Sigmoid colon (tissue), 7 donors: ENCODE measurements around the gene TRNT1. TPM values are rescaled to one million over a fixed set of nuclear protein-coding genes. Genes with fewer than 3 reads are reported as not detected.

ENCODE experiments used
- DNase-seq: peaks from one replicate; pipeline ENCODE4 v3.0.0-alpha.2; 2019
- H3K27ac ChIP-seq, 4 donors: fragments of 200-600 bp; sonication (generic); one replicate each; pipeline ENCODE4 v1.5.1; 2016 to 2019; ENCODE audit warnings: mild to moderate bottlenecking in 1 of 4
- H3K27me3 ChIP-seq, 3 donors: fragments of 200-600 bp; sonication (generic); one replicate each; pipeline ENCODE4 v1.5.1; 2019; ENCODE audit warnings: mild to moderate bottlenecking in 1 of 3
- H3K36me3 ChIP-seq, 4 donors: fragments of 200-600 bp; sonication (generic); one replicate each; pipeline ENCODE4 v1.5.1; 2016 to 2019
- H3K4me1 ChIP-seq, 4 donors: fragments of 200-600 bp; sonication (generic); one replicate each; pipeline ENCODE4 v1.5.1; 2017 to 2019
- H3K4me3 ChIP-seq, 4 donors: fragments of 200-600 bp; sonication (generic); one replicate each; pipeline ENCODE4 v1.5.1; 2017 to 2019; ENCODE audit warnings: mild to moderate bottlenecking in 2 of 4, moderate library complexity in 1 of 4
- H3K9me3 ChIP-seq, 4 donors: fragments of 200-600 bp in 3 of 4; sonication (generic) in 3 of 4; one replicate each; pipeline versions ENCODE4 v1.5.1 to v1.6.1; 2013 to 2019
- EP300 ChIP-seq, 4 donors: sonication (generic); formaldehyde crosslinking; IDR thresholded peaks; one replicate each; pipeline ENCODE4 v1.6.1; 2017; ENCODE audit warnings: antibody characterized with exemption in 4 of 4
- POLR2A ChIP-seq, 2 donors: fragments of 450-650 bp; IDR thresholded peaks; one replicate each; pipeline ENCODE4 v1.6.1; 2016; ENCODE audit warnings: antibody characterized with exemption in 2 of 2, mild to moderate bottlenecking in 2 of 2, moderate library complexity in 2 of 2
- POLR2AphosphoS5 ChIP-seq, 4 donors: sonication (generic); formaldehyde crosslinking; IDR thresholded peaks; one replicate each; pipeline ENCODE4 v1.6.1; 2017; ENCODE audit warnings: antibody characterized with exemption in 4 of 4
- WGBS, 2 donors: extraction: QIAGEN DNeasy Blood & Tissue Kit; methylation state at CpG; one replicate each; pipeline ENCODE4 v1.1.7; 2013; 5-methylcytosine and 5-hydroxymethylcytosine counted together
- intact Hi-C: fragments of 100-400 bp; cut with DNase I; formaldehyde crosslinking; loops from one replicate; pipeline ENCODE4 v1.15.1; 2023
- polyA plus RNA-seq, 3 donors: library from polyadenylated mRNA; stranded (reverse); fragments of 200-250 nt; gene quantifications; one replicate each; pipeline ENCODE4 v1.2.3, GENCODE V29; 2013
- total RNA-seq, 4 donors: library from RNA; depleted of rRNA; stranded (reverse); fragments of >200 nt; gene quantifications; one replicate each; pipeline ENCODE4 v1.1.0, GENCODE V29; 2016
- TF ChIP-seq, protein P1 (sequence below), 4 experiments: fragments of 450-650 bp in 3 of 4; fragments of 200-600 bp in 1 of 4; IDR thresholded peaks; one replicate each; pipeline ENCODE4 v1.5.1; 2016 to 2019; ENCODE audit warnings: antibody characterized with exemption in 4 of 4, mild to moderate bottlenecking in 3 of 4, moderate library complexity in 2 of 4
- donor health status: healthy with polysubstance abuse.
- donor health status: Bipolar disorder and iron deficiency.
- donor health status: healthy.

Gene TRNT1
- total and polyA plus RNA-seq, 7 donors = 7.8 to 17.7 (median 14.9) TPM

DNA sequence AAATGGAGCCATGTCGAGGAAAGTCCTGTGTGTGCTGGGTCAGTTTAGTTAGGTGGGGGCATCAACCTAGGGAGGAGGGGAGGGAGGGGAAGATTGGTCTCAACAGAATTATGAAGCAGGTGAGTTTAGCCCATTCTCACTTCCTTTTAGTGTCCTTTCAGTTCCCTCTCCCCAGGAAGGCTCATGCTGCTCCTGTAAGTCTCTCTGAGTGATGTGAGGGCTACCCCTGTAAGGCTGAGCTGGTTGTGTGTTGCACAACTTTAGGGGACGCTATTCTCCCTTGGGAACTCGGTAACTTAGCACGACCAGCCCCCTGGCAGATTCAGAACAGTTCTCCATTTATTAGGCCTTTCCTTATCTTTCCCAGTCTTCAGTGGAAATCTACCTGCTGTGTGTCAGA lies 37.7 kb upstream of the TRNT1 start:
- 72 to 82% methylated on average over 4 of the region's 4 CpGs for WGBS, 2 donors
- TF ChIP-seq POLR2AphosphoS5 (IDR thresholded peaks at IDR 0.05) (no peak), EP300 (IDR thresholded peaks at IDR 0.05) (no peak), POLR2A (IDR thresholded peaks at IDR 0.05) (no peak)
- TF ChIP-seq, protein P1, sequence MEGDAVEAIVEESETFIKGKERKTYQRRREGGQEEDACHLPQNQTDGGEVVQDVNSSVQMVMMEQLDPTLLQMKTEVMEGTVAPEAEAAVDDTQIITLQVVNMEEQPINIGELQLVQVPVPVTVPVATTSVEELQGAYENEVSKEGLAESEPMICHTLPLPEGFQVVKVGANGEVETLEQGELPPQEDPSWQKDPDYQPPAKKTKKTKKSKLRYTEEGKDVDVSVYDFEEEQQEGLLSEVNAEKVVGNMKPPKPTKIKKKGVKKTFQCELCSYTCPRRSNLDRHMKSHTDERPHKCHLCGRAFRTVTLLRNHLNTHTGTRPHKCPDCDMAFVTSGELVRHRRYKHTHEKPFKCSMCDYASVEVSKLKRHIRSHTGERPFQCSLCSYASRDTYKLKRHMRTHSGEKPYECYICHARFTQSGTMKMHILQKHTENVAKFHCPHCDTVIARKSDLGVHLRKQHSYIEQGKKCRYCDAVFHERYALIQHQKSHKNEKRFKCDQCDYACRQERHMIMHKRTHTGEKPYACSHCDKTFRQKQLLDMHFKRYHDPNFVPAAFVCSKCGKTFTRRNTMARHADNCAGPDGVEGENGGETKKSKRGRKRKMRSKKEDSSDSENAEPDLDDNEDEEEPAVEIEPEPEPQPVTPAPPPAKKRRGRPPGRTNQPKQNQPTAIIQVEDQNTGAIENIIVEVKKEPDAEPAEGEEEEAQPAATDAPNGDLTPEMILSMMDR (IDR thresholded peaks at IDR 0.05) = no peak
- intact Hi-C loops = no loop called here
- H3K27ac ChIP-seq = no peak overlapping the region
- H3K9me3 ChIP-seq = no peaks in the 10 kb centered on the region
- no peak for DNase-seq
- no peaks in the 10 kb centered on the region for H3K36me3 ChIP-seq
- H3K27me3 ChIP-seq = no peaks in the 10 kb centered on the region
- no peak overlapping the region for H3K4me3 ChIP-seq
- no peaks in the 10 kb centered on the region for H3K4me1 ChIP-seq

DNA sequence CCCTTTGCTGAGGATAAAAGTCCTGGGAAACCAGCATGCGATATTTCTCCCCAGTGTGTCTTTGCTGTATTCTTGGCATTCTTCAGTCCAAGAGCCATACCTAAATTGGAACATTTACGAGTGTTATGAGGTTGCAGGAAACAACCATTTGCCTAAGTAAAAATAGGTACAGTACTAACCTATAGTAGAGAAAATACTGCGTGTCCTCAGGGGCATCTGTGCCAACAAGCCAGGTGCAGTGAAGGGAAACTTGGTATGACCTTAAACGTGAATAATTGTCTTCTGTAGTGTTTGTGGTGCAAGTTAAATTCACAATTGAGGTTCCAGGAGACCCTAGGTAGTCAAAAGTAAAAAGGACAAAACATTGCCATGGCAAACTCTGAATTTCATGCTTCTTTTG lies 28.8 kb upstream of the TRNT1 start:
- H3K27ac ChIP-seq = no peak overlapping the region
- intact Hi-C loops = no loop called here
- no peaks in the 10 kb centered on the region for H3K36me3 ChIP-seq
- TF ChIP-seq, protein P1 (IDR thresholded peaks at IDR 0.05) = no peak
- TF ChIP-seq EP300 (IDR thresholded peaks at IDR 0.05) = no peak
- TF ChIP-seq POLR2AphosphoS5 (IDR thresholded peaks at IDR 0.05) = no peak
- TF ChIP-seq POLR2A (IDR thresholded peaks at IDR 0.05) = no peak
- 38 to 69% methylated on average over 4 of the region's 4 CpGs for WGBS, 2 donors
- H3K27me3 ChIP-seq = no peaks in the 10 kb centered on the region
- no peak overlapping the region for H3K4me3 ChIP-seq
- no peak for DNase-seq
- H3K9me3 ChIP-seq = no peaks in the 10 kb centered on the region
- H3K4me1 ChIP-seq = no peaks in the 10 kb centered on the region

DNA sequence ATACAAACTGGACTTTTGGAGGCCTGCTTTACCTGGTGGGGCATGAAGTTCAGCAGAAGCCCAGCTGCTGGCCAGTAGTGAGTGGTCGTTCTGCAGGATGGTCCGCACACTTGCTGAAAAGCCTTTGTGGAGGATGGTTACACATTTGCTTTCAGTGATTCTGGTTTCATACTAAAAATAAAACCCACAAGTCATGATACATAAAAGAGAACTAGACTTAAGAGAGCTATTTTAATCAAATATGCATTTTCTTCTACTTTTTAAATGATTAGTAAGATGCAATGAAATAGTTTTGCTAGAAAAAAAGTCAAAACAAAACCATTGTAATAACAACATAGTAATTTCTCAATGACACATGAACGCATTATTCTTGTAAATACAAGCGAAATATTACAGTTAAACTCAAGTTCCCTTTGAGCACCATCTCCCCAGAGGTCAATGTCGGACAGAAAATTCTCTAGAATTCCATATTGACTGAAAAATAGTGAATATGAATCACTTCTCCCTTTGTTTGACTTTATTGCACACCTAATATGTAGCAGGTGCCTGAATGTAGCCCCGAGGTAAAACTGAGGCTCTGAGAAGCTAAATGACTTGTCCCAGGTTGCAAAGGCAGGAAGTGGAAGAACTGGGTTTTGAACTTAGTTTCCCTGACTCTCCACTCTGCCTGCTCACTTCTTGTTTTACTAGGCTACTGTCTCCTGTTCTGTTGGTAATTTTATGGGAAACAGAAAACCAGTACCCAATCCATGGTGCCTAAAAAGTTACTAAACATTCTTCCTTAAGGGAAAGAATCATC lies 24.9 kb upstream of the TRNT1 start:
- Histone ChIP-seq H3K4me1 (no peaks in the 10 kb centered on the region), H3K27me3 (no peaks in the 10 kb centered on the region), H3K4me3 (no peak overlapping the region), H3K27ac (no peak overlapping the region), H3K9me3 (no peaks in the 10 kb centered on the region), H3K36me3 (no peaks in the 10 kb centered on the region)
- WGBS, 2 donors = 81 to 82% methylated on average over 6 of the region's 6 CpGs
- intact Hi-C loops = no loop called here
- DNase-seq = no peak
- TF ChIP-seq EP300 (IDR thresholded peaks at IDR 0.05) = no peak
- TF ChIP-seq POLR2AphosphoS5 (IDR thresholded peaks at IDR 0.05) = no peak
- no peak for TF ChIP-seq POLR2A (IDR thresholded peaks at IDR 0.05)
- TF ChIP-seq, protein P1 (IDR thresholded peaks at IDR 0.05) = no peak

DNA sequence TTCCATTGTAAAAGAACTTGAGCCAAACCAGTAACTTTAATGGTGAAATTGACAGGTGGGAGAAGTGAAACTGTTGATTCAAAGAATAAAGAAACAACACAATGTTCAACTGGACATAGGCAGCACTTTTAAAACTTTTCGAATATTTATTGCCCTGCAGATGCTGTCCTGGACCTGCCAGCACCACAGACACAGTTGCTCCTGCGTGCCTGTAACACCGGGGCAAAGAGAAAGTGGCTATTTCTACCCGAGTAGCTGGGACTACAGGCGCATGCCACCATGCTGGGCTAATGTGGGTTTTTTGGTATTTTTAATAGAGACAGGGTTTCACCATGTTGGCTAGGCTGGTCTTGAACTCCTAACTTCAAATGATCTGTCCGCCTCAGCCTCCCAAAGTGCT lies 24.0 kb upstream of the TRNT1 start:
- Histone ChIP-seq H3K4me3 (no peak overlapping the region), H3K4me1 (no peaks in the 10 kb centered on the region), H3K27ac (no peak overlapping the region), H3K36me3 (no peaks in the 10 kb centered on the region), H3K27me3 (no peaks in the 10 kb centered on the region), H3K9me3 (no peaks in the 10 kb centered on the region)
- TF ChIP-seq EP300 (IDR thresholded peaks at IDR 0.05) = no peak
- no peak for TF ChIP-seq POLR2AphosphoS5 (IDR thresholded peaks at IDR 0.05)
- TF ChIP-seq, protein P1 (IDR thresholded peaks at IDR 0.05) = no peak
- TF ChIP-seq POLR2A (IDR thresholded peaks at IDR 0.05) = no peak
- 88% methylated on average over 6 of the region's 6 CpGs for WGBS, 2 donors
- DNase-seq = no peak
- intact Hi-C loops = no loop called here

DNA sequence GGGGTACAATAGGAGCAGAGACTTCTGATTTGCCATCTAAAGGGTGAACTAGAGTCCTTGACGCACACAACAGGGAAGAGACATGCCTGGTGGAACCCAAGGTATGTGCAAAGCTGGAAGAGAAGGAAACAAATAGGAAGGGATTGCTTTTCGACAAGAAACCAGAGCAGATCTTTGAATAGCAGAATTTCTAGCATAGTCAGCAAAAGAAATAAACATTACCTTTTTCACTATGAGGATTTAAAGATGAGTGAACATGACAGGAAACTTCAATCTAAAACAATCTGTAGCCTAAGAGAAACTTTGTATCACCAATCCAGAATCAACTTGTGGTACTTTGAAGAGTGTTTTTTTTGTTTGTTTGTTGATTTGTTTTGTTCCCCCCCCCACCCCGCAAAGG lies 21.5 kb upstream of the TRNT1 start:
- no peaks in the 10 kb centered on the region for H3K36me3 ChIP-seq
- H3K4me3 ChIP-seq = no peak overlapping the region
- H3K9me3 ChIP-seq = no peaks in the 10 kb centered on the region
- no peak overlapping the region for H3K27ac ChIP-seq
- TF ChIP-seq POLR2AphosphoS5 (IDR thresholded peaks at IDR 0.05) = no peak
- no peak for TF ChIP-seq EP300 (IDR thresholded peaks at IDR 0.05)
- no peak for TF ChIP-seq POLR2A (IDR thresholded peaks at IDR 0.05)
- TF ChIP-seq, protein P1 (IDR thresholded peaks at IDR 0.05) = no peak
- WGBS, 2 donors = 89 to 94% methylated on average over 3 of the region's 3 CpGs
- no peaks in the 10 kb centered on the region for H3K27me3 ChIP-seq
- DNase-seq = no peak
- intact Hi-C loops = no loop called here
- H3K4me1 ChIP-seq = no peaks in the 10 kb centered on the region
